Left kidney (tissue), 2 donors: ENCODE data around the gene GASK1A. TPM values are rescaled to one million over a fixed set of nuclear protein-coding genes. Genes with fewer than 3 reads are reported as not detected.

ENCODE experiments used
- DNase-seq: peaks from one replicate; pipeline ENCODE4 v3.0.0-alpha.2; 2013
- polyA plus RNA-seq: library from polyadenylated mRNA; unstranded; fragments of 120-200 nt; gene quantifications from one replicate; pipeline ENCODE4 v1.2.1, GENCODE V29; 2013; ENCODE audit not compliant: insufficient read length

The GASK1A gene
- polyA plus RNA-seq, 1 donor = 6.1 TPM

DNA sequence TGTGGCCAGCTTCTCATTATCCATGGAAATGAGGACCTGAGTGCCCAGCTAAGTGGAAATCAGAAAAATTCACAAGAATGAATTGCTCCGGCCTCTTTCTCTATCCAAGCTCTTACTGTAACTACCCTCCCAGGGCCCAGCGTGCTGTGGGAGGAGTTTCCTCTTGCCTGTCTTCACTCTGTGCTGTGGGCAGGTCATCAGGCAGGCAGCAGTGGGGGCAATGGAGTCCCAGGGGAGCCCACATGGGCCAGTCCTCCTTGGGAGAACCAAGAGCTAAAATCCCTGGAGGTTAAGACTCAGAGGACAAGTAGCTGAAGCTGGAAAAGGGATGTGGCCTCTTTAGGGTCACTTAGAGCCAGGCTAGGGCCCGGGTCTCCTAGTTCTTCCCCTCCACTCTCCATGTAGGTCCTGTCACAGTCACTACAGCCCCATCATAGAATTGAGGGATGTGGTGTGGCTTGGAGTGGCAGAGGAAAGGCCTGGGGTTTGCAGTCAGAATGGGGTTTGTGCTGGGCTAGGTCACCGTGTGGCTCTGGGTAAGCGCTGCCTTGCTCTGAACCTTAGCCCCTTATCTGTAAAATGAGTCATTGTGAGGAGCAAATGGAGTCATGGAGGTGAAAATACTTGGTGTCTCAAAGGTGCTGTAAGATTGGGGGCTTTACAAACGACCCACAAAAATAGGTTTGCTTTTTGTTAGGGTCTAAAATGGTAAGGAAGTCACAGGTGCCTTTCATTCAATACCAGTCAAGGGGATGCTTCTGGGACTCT lies 3.7 kb downstream of the GASK1A start:
- DNase-seq = no peak

DNA sequence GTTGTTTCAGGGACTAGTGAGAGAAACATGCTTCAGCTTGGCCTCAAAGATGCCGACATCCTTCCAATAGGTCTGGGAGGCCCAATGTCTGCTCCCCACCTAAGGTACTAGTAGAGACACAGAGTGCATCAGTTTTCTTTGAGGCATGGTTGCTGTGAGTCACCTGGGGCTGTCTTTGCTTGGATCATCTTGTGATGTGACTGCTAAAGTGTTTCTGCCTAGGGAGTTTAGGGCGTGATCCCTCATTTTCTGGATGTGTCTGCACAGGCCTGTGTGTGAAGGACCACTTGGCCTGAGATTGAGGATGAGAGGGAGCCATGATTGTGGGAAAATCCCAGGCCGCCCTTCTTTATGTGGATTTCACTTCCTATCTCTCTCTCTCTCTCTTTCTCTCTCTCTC lies 4.8 kb downstream of the GASK1A start:
- DNase-seq = no peak

DNA sequence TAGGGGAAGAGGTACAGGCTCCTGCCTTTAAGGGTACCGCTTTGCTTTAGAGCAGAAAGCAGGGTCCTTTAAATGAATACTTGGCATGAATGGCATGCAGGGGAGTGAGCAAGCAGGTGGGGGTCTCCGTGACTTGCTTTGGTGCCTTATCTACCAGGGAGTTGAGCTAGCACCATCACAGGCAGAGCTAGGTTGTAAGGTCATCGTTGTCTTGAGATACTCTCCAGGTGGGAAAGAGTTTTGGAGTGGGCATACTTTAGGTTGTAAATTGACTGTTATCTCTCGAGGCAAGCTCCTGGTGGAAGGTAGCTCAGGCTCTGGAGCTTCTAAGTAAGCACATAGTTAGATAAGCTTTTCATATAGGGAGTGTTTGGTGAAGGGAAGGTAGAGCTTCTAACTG lies 5.6 kb downstream of the GASK1A start:
- DNase-seq = no peak

DNA sequence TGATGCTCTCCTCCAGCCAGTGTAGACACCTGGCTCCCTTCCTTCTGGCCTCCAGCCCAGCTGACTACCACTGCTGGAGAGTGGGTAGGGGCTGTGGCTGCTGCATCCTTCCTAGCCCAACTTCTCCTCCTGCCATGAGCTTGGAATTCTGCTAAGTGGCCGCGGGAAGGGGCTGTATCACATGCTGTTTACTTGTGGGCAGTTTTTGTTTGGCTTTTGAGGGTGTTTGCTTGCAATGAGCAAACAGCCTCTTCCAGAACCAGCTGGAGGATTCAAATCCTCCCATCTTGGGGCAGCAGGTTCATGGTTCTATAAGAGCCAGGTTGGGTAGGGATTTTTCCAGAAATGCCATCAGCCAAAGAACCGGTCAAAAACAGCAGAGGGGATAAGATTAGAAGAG lies 9.0 kb downstream of the GASK1A start:
- no peak for DNase-seq

DNA sequence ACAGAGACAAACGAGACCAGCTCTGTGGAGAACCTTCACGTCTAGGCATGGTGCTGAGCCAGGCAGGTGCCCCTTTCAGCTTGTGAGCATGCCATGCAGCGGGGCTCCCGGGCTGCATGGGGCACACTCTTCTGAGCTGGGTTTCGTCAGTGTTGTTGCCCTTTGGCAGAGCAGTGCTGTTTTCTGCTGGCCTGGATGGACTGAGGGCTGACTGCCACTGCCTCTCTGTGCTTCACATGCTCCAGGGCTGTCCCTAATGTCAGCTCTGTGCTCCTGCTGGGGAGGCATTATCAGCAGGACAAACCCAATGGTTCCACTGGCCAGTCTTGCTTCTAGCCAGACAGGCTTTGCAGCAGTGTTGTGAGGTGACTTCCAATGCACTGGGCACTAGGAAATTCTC lies 9.5 kb downstream of the GASK1A start:
- no peak for DNase-seq

DNA sequence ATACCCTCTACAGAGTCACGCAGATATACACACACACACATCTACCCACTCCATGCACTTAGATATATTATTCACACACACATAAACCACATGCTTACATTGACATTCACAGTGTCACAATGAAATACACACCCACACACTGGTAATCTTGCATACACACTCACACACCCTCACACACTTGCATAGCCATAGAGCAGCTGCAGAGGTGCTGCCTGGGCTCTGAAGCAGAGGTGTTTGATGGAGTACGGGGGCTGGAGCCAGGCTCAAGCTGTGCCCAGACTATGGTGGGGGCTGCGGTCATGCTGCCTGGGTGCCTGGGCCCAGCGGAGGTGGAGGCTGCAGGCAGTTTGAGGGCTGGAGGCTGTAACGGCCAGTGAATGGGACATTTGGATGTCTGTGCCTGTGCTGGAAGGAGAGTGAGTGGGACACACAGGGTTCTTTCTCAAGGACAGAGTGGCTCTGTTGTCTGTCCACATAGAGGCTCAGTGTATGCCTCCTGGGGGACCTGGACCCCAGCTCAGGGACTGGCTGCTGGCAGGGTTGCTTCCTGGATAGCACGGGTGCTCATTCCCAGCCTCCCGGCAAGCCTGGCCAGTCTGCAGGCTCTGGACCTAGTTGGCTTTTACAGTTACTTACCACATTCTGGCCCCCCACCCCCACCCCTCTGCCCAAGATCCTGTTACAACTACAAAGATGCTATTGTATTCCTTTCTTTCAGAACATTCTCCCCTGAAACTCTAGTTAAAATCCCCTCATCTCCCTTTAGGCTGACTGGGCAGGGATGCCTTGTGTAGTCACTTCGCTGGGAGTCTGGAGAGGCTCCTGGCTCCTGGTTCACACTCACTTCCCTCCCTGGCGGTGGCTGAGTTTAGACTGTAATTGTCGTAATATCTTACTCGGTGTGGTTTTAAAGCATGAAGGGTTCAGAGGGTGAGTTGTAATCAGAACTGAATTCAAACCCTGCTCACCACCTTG lies 12.5 kb downstream of the GASK1A start:
- DNase-seq = no peak

DNA sequence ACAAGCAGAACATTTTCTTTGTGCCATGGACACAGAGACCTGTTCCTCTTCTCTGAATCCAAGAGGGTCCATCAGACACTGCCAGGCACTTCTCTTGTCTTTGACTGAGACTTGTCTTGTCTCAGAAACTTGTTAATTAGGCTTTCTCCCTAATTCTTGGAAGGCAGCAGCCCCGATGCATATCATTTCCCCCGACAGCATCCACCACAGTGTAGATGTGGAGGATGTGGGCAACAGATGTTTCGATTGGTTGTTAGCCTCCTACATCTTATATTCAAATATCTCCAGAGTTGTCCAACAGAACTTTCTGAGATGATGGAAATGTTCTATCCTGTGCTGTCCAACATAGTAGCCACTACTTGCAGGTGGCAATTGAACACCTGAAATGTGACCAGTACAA lies 15.5 kb downstream of the GASK1A start:
- no peak for DNase-seq

DNA sequence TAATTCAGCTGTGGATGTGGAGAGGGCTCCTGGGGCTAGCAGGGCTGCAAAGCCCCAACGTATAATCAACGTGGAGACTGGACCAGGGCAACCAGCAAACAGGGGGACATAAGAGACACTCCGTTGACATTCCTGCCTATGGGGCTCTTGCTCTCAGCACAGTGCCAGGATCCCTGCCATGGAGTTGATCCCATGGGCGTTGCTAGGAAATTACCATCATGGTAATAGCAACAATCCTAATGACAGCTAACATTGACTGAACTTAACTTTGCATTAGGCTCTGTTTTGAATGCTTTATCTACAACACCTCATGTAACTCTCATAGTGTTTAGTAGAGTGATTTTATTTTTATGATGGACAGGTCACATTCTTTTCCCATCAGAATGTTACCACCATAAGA lies 16.9 kb downstream of the GASK1A start:
- no peak for DNase-seq

DNA sequence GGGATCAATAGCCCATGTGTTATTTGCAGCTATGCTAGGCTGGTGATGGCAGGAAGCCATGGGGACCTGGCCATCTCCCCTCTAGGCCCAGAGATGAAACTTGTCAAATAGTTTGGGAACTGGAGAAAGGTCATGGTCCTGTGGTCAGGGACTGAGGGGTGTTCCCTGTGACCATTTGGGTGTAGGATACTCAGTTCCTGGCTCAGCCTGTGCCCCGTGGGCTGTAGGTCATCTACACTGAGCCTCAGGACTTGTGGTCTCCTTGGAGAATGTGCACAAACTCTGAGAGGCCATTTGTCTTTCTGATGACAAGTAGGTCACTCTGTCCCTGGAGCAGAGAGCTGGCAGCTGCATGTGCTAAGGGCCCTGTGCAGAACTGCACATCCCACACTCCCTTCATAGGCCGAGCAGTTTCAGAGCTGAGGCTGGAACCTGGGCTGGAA lies 17.5 kb downstream of the GASK1A start:
- DNase-seq = no peak

DNA sequence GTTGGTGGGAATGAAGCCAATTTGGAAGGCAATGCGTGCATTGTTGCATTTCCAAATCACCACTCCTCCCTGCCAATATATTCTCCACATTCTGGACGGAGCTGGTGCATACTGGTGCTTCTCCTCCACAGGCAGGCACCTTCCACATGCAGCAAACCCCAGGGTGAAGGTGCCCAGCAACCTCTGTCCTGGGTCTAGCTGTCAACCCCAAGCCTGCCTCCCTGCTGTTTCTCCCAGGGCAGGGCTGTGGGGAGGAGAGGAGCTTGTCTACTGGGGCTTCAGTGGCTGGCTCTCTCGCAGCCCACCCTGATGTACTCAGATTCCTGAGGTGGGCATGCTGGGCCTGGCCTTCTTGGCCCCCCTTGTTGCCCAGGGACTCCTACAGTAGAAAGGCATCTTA lies 20.1 kb downstream of the GASK1A start:
- no peak for DNase-seq

DNA sequence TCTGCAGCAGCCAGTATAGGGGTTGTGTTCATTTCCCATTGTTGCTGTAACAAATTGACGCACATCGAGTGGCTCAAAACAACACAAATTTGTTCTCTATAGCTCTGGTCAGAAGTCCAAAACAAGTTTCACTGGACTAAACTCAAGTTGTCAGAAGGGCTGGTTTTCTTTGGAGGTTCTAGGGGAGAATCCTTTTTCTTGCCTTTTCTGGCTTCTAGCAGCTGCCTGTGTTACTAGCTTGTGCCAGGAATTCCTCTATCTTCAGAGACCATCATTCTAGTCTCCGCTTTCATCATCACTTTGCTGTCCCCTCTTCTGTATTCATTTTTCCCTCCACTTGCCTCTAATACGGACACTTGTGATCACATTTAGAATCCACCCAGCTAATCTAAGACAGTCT lies 20.5 kb downstream of the GASK1A start:
- DNase-seq = no peak

DNA sequence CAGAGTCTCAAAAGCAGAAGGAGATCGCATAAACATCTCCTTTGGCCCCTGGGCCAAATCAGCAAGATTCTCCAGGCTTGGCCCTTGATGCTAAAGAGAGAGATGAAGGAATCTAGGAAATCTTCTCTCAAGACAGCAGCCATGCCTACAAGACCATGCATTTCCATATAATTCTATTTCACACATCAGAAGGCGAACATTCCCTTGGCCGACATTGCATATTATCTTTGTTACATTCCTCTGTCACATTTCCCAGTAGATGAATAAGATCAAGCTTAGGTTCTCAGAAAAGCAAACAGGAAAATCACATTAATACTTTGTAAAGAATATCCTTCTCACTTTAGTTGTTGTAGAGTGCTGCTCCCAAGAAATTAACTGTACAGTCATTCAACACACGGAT lies 21.3 kb downstream of the GASK1A start:
- DNase-seq = no peak

DNA sequence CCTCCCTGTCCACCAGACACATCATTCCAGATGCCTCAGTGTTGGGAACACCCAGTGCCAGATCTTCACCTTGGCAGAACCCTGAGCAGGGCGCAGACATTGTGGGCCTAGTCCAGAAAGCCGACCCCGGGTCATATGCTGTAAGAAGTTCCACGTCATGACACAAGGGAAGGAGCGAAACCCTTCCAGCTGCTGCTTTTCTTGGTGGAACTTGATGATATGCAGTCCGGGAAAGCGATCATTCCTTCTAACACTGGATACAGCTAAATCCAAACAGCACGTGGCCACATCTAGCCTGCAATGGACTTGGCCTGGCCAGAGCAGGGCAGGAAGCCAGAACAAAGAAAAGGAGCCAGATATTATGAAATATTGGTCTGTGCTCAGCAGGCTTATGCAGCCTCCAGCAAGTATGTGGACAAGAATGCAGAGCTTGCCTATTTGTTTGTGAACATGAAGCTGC lies 22.0 kb downstream of the GASK1A start:
- DNase-seq = peak; percentile 77

DNA sequence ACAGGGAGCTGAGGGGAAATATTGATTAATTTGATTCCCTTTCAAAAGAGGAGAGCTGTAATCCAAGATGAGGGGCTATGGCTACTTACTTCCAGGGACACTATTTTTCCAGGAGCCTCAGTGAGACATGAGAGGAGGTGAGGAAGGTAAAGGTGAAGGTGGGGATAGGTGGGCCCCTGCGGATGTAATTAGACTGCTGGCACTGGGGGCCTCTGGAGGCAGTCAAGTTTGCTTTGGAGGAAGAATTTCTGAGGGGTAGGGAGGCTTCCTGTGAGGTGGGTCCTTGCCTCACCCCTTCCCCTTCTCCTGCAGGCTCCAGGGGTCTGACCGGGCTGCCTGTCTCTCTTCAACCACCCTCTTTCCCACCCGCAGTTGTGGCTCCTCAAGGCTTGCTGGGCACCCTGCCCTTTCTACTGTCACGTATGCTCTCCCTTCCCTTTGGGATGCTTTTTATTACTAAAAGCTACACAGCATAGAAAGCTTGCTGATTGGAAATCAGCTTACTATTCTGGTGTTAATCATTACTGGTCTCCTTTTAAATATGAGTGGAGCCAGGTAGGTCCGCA lies 22.5 kb downstream of the GASK1A start:
- no peak for DNase-seq

DNA sequence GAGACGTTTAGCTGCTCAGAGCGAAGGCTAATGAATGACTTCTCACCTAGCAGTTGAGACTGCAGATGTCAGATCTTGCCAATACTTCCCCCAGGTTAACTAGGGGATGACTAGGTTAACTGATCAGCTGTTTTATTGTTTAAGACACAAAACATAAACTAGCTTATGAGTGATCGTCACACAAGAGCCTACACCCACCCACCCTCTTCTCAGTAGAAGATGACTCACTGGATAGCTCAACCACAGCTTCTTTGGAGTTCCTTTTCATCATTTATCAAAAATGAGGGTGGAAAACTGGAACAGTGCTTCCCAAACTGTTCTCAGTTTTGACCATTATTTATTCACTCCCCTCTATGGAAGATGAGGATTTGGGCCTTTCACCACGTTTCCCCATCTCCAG lies 25.2 kb downstream of the GASK1A start:
- no peak for DNase-seq

DNA sequence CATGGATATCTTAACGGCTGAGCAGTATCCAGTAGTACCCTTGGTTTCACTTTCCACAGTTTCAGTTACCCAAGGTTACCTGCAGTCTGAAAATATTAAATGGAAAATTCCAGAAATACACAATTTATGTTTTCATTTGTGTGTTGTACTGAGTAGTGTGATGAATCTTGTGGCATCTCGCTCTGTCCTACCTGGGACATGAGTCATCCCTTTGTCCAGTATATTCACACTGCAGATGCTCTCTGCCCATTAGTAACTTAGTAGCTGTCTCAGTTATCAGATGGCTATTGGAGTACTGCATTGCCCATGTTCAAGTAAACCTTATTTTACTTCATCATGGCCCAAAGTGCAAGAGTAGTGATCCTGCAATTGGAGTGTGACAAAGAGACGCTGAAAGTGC lies 26.1 kb downstream of the GASK1A start:
- DNase-seq = no peak

DNA sequence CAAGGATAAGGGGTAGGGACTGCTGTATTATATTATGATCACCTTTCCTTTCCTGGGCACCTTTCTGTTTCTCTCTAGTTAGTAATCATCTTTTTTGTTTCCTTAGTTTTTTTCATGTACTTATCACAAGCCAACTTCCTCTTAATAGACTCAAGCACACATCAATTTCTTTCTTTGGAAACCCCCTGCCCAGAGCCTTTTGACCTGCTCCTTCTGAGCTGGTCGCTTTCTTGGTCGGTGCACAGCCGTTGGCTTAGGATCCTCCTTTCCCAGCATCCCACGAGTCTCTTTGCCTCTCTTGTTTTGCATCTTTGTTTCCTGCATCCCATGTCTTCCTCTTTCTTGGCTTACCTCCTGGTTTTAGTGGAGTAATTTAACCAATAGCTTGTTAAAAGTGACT lies 26.9 kb downstream of the GASK1A start:
- no peak for DNase-seq

DNA sequence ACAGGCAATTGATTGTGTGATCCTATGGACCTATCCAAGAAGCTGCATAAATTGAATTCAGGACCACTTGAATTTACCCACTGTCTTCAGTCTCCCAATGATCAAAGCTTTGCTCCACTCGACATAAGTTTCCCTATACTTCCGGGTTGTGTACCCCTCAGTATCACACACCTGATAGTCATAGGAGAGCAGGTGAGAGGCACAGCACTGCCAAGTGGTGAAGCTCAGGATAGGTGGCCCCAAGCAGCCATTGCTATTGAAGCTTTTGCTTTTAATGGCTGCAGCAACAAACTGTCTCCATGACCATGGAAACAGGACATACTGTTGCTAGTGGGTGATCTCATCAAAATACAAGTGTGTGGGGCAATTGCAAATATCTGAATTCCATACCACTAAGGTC lies 27.7 kb downstream of the GASK1A start:
- DNase-seq = no peak

DNA sequence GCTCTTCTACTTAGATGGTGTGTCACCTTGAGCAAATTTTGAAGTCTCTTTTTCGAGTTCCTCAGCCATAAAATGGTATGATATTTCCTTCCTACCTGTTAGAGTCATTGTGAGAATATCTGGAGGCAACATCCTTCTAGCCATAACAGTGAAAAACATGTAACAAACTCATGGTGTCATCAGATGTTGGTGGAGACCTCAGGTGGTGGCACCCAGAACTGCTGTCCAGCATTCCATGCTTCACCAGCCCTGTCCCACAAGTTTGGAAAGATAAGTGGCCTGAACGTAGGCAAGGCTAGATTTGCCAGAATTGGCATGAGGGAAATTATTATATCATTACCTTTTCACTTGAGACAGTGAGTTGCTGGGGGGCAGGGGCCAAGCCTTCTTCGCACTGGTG lies 30.4 kb downstream of the GASK1A start:
- no peak for DNase-seq

DNA sequence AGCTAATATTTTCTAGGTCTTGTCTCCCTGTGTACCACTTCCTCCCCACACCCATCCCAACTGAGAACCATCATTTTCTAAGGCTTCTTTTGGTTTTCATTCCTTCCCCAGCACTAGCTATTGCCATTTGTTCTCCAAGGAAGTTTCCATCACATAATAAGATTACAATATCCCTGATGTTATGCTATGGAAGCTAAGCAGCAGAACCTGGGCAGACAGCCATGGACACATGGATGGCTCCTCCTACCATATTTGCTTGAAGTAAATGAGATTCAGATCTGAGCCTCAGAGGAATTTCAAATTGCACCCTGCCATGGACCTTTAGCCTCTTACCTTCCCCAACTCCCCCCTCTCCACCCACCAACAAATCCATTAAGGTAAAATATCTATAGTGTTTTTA lies 31.5 kb downstream of the GASK1A start:
- DNase-seq = no peak

DNA sequence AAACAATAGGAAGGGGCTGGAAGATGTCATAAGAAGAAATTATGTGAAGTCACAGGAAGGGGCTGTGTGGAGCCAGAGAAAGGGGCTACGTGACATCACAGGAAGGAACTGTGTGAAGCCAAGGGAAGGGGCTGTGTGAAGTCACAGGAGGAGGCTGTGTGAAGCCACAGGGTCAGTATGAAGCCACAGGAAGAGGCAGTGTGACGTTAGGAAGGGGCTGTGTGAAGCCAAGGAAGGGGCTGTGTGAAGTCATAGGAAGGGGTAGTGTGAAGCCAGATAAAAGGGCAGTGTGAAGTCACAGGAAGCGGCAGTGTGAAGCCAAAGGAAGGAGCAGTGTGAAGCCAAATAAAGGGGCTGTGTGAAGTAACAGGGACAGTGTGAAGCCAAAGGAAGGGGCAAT lies 32.5 kb downstream of the GASK1A start:
- no peak for DNase-seq

DNA sequence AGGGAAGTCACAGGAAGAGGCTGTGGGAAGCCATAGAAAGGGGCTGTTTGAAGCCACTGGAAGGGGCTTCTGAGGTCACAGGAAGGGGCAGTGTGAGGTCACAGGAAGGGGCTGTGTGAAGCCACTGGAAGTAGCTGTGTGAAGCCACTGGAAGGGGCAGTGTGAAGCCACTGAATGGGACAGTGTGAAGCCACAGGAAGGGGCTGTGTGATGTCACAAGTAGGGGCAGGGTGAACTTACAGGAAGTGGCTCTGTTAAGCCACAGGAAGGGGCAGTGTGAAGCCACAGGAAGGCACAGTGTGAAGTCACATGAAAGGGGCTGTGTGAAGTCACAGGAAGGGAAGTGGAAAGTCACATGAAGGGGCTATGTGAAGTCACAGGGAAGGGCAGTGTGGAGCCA lies 33.1 kb downstream of the GASK1A start:
- no peak for DNase-seq

DNA sequence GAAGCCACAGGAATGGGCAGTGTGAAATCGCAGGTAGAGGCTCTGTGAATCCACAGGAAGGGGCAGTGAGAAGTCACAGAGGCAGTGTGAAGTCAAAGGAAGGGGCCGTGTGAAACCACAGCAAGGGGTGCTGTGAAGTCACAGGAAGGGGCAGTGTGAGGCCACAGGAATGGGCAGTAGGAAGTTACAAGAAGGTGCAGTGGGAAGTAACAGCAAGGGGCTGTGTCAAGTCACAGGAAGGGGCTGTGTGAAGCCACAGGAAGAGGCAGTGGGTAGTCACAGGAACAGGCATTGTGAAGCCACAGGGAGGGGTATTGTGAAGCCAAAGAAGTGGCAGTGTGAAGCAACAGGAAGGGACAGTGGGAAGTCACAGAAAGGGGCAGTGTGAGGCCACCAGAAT lies 34.1 kb downstream of the GASK1A start:
- no peak for DNase-seq
